ENCODE results near the gene CTBP2. TPM values are rescaled to one million over a fixed set of nuclear protein-coding genes. Genes with fewer than 3 reads are reported as not detected.

The CTBP2 gene
- total RNA-seq, 1 experiment from 2014 or later: 212 TPM

- no peaks in the 10 kb centered on the region for H3K27me3 Mint-ChIP-seq (ENCODE audit: low read depth)
- H2BK120ac ChIP-seq (ENCODE audit: low read depth, low read length, poor library complexity, severe bottlenecking): no peak overlapping the region
- H2BK5ac ChIP-seq (ENCODE audit: insufficient read length, low read length): no peak overlapping the region
- no peaks in the 10 kb centered on the region for H3K27me3 ChIP-seq (ENCODE audit: insufficient read depth, low read length)
- H3K27ac Mint-ChIP-seq: no peak overlapping the region
- no peaks in the 10 kb centered on the region for H3K4me1 ChIP-seq (ENCODE audit: insufficient read depth, low read length)
- no peaks in the 10 kb centered on the region for H4K20me1 ChIP-seq (ENCODE audit: control insufficient read depth, insufficient read depth, insufficient read length)
- peaks cover 22% of the 10 kb centered on the region; the same call in 1 of the 2 replicates for H3K79me2 ChIP-seq (ENCODE audit: insufficient read depth, low read length)
- no peak overlapping the region for H4K5ac ChIP-seq (ENCODE audit: insufficient read length, low read depth, low read length)
- H3K79me1 ChIP-seq (ENCODE audit: insufficient read depth, low read depth, low read length, poor library complexity, severe bottlenecking): peaks cover 20% of the 10 kb centered on the region
- H3K27ac ChIP-seq (ENCODE audit: insufficient read length, low read depth, low read length): no peak overlapping the region
- H3K4me1 Mint-ChIP-seq: peaks cover 24 to 29% of the 10 kb centered on the region in 2 experiments
- H3K4me3 Mint-ChIP-seq: no peak overlapping the region
- no peak overlapping the region for H3T11ph ChIP-seq (ENCODE audit: low read length)
- no peaks in the 10 kb centered on the region for H3K23me2 ChIP-seq (ENCODE audit: insufficient read length, low read depth, low read length, poor library complexity, severe bottlenecking)
- no peak overlapping the region for H2BK12ac ChIP-seq (ENCODE audit: insufficient read length, low read depth, low read length)
- no peak overlapping the region for H2BK20ac ChIP-seq (ENCODE audit: low read depth, low read length, poor library complexity, severe bottlenecking)
- H3K36me3 Mint-ChIP-seq (ENCODE audit: insufficient read depth in 1 of 3, low read depth in 3 of 3): peaks cover 0 to 4% (median 4%) of the 10 kb centered on the region in 3 experiments; a peak in 3 of 7 replicates
- no peak overlapping the region for H4K8ac ChIP-seq (replicated peaks; ENCODE audit: insufficient read length, low read depth, low read length)
- H3K23ac ChIP-seq (ENCODE audit: insufficient read length, low read depth, low read length): no peak overlapping the region
- DNase-seq: no peak
- H2BK15ac ChIP-seq (ENCODE audit: low read depth, low read length): no peak overlapping the region
- H2AK5ac ChIP-seq (ENCODE audit: insufficient read length, low read length): no peak overlapping the region
- H3K18ac ChIP-seq (ENCODE audit: insufficient read length, low read depth, low read length): no peak overlapping the region
- no peak overlapping the region for H3K9ac ChIP-seq (ENCODE audit: extremely low read depth, insufficient read length, low read length)
- no peak overlapping the region for H3K56ac ChIP-seq (ENCODE audit: insufficient read length, low read depth, low read length)
- H4K91ac ChIP-seq (ENCODE audit: insufficient read length, low read depth, low read length): no peak overlapping the region
- H3K9me3 Mint-ChIP-seq: no peaks in the 10 kb centered on the region
- TF ChIP-seq, protein P1, sequence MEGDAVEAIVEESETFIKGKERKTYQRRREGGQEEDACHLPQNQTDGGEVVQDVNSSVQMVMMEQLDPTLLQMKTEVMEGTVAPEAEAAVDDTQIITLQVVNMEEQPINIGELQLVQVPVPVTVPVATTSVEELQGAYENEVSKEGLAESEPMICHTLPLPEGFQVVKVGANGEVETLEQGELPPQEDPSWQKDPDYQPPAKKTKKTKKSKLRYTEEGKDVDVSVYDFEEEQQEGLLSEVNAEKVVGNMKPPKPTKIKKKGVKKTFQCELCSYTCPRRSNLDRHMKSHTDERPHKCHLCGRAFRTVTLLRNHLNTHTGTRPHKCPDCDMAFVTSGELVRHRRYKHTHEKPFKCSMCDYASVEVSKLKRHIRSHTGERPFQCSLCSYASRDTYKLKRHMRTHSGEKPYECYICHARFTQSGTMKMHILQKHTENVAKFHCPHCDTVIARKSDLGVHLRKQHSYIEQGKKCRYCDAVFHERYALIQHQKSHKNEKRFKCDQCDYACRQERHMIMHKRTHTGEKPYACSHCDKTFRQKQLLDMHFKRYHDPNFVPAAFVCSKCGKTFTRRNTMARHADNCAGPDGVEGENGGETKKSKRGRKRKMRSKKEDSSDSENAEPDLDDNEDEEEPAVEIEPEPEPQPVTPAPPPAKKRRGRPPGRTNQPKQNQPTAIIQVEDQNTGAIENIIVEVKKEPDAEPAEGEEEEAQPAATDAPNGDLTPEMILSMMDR (conservative IDR thresholded peaks at IDR 0.05): no peak
- no peak overlapping the region for H3K4ac ChIP-seq (ENCODE audit: low read depth, low read length)
- no peak overlapping the region for H2AFZ ChIP-seq (ENCODE audit: low read length)
- no peak overlapping the region for H3K4me2 ChIP-seq (ENCODE audit: insufficient read depth, insufficient read length, low read length)
- WGBS (ENCODE audit: extremely low coverage, insufficient read length, low lambda C conversion rate): no CpG with 5 or more reads among the region's 7 CpGs
- H3K9me3 ChIP-seq (ENCODE audit: control insufficient read depth, low read depth, low read length): no peaks in the 10 kb centered on the region
- H3K14ac ChIP-seq (ENCODE audit: insufficient read depth, low read length): no peak overlapping the region
Measured at GRCh38 chr10:124955243-124955642, 205.1 kb downstream of the CTBP2 start.
